Colon (tissue), 2 donors: ENCODE measurements around the gene ST14.
"Not testable (repeated sequence)": the region's sequence is repeated elsewhere in the genome, so short reads cannot be mapped to it uniquely, and the experiment has no call there.

ENCODE experiments used
- FAIRE-seq: peaks from 2 replicates; lab custom pipeline; 2012; peaks lifted over from hg19 to GRCh38; lab: Jason Lieb, UNC
- donor health status: control.
- donor health status: control.

ST14 gene

GRCh38 chr11:130209954-130210854, 50.6 kb downstream of the ST14 start:
- no peak for FAIRE-seq

- no peak for FAIRE-seq
Measured at GRCh38 chr11:130211144-130211543, 51.6 kb downstream of the ST14 start.

GRCh38 chr11:130211781-130212401, 52.3 kb downstream of the ST14 start:
- no peak for FAIRE-seq

- FAIRE-seq = no peak
Measured at GRCh38 chr11:130212431-130212961, 52.9 kb downstream of the ST14 start.

- FAIRE-seq = no peak
Measured at GRCh38 chr11:130213143-130213978, 53.8 kb downstream of the ST14 start.

- FAIRE-seq = no peak
Measured at GRCh38 chr11:130213979-130214281, 54.3 kb downstream of the ST14 start.

- no peak for FAIRE-seq
Measured at GRCh38 chr11:130214861-130215530, 55.4 kb downstream of the ST14 start.

- FAIRE-seq = no peak
Measured at GRCh38 chr11:130215531-130216220, 56.1 kb downstream of the ST14 start.

DNA sequence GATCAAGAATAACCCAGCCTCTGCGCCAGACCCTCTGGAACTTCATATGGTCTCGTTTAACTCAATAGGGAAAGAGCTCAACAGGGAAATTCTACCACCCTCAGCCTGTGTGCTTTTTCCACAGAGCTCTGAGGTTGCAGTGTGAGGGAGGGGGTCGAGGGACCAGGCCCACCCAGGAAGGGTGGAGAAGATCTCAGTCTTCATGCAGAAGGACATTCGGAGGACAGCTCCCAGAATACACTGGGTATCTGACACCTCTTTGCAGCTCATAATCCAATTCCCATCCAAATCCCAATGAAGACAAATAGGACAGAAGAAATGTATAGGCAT, 56.6 kb downstream of the ST14 start:
- FAIRE-seq = no peak

GRCh38 chr11:130216591-130217132, 57.1 kb downstream of the ST14 start:
- FAIRE-seq = no peak

DNA sequence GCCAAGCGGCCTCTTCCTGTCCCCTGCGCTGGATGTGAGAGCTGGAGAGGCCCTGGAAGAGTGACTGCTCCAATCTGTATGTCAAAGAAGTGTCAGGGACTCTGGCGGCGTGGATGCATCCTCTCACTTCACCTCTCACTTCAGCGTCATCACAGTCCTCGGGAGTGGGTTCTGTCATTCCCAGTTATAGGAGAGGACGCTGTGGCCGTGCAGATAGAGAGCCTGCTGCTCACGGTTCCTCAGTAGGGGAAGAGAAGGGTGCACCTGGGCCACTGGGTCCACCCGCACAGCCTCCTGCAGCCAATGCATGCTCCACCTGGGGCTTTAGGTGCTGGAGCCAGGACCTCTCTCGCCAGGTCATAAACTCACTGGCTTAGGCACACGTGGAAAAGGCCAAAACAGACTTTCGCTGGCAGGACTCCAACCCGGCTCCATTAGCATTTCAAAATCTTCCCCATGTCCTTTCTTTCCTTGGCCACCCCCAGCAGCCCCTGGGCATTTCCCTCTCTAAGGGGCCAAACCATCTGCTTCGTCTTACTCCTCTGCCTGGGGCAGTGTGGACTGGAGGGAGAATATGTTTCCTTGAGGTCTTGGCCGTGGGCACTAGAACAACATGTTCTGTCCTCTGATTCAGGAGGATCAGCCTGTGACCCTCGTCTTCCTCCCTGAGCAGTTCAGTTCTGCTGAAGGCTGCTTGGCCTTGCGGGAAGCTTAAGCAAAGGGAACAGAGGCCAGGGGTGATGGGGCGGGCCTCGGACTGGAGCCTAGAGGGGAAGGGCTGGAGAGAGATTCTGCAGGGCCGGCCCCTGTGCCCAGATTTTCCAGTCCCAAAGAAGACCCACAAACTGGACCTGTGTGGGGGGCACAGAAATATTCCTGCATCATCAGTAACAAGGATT, 57.8 kb downstream of the ST14 start:
- no peak for FAIRE-seq

- FAIRE-seq = no peak
Measured at GRCh38 chr11:130218501-130219070, 59.0 kb downstream of the ST14 start.

- FAIRE-seq = no peak
Measured at GRCh38 chr11:130219148-130219547, 59.6 kb downstream of the ST14 start.

GRCh38 chr11:130220311-130221035, 60.9 kb downstream of the ST14 start:
- no peak for FAIRE-seq

- FAIRE-seq = no peak
Measured at GRCh38 chr11:130223291-130223971, 63.8 kb downstream of the ST14 start.

DNA sequence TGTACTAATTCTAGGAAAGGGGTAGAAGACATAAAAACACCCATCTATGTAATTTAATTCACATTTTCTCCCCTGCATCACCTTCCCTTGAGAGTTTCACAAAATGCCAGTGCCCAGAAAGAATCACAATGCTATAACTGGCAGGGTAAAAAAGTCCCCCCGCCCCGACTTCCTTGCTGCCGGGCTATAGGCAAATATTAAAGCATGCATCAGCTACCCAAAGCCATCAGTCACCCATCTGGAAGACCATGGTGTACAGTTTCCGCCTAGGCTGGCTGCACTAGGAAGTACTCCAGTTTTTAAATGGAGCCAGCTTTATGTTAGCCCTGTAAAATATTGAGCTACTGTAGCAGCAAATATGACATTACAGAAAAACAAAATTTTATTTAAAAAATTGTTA, 67.8 kb downstream of the ST14 start:
- FAIRE-seq = no peak

- FAIRE-seq = not testable (repeated sequence)
Measured at GRCh38 chr11:130233486-130233885, 73.9 kb downstream of the ST14 start.

DNA sequence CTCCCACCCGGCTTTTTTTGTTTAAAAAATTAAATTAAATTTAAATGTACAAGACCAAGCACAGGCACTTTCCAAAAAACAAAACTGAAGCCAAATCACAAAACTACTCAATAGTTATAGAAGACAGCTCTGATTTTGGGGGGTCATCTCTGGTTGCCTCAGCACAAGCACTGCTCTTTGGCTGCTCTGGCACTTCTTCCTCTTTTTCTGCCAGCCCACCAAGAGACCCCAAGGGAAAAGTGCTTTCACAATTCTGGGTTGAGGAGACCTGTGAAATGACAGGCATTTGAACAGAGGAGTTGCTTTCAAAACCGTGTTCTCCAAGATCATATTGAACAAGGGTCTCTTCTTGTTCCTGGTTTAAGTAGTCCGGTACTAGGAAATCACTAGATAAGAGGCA, 74.3 kb downstream of the ST14 start:
- not testable (repeated sequence) for FAIRE-seq

- FAIRE-seq = no peak
Measured at GRCh38 chr11:130234315-130234714, 74.7 kb downstream of the ST14 start.
